HL-60 (cell line): ENCODE data around the gene FAM78B.

Source experiments
- DNase-seq, 2 experiments: peaks; one replicate each; pipeline ENCODE4 v3.0.0-alpha.2; 2010 to 2020; ENCODE audit warnings: low read depth in 1 of 2, low spot score in 1 of 2
- H3K27ac ChIP-seq: fragments of 250-450 bp; sonication (Bioruptor Pico); replicated peaks from 2 replicates; pipeline ENCODE4 v1.5.1; 2020; ENCODE audit warnings: mild to moderate bottlenecking, moderate library complexity
- H3K27me3 ChIP-seq: fragments of 250-450 bp; sonication (Bioruptor Pico); 2 replicates; pipeline ENCODE4 v1.5.1; 2021; ENCODE audit warnings: mild to moderate bottlenecking, moderate library complexity; ENCODE audit not compliant: insufficient read depth, poor library complexity, severe bottlenecking
- H3K4me3 ChIP-seq: replicated peaks from 2 replicates; pipeline ENCODE4 v1.5.1; 2011; ENCODE audit warnings: mild to moderate bottlenecking, control low read depth, low read length; ENCODE audit not compliant: insufficient read depth
- CTCF ChIP-seq: IDR thresholded peaks from one replicate; pipeline ENCODE4 v1.5.1; 2011; ENCODE audit warnings: low read length, control low read depth, inconsistent platforms; ENCODE audit not compliant: insufficient read depth
- GABPA ChIP-seq: IDR thresholded peaks from 2 replicates; pipeline ENCODE4 v1.6.1; 2012; ENCODE audit warnings: low read depth
- POLR2AphosphoS5 ChIP-seq: IDR thresholded peaks from 2 replicates; pipeline ENCODE4 v1.6.1; 2012; ENCODE audit warnings: low read depth
- REST ChIP-seq: IDR thresholded peaks from 2 replicates; pipeline ENCODE4 v1.6.1; 2012; ENCODE audit warnings: low read depth; ENCODE audit not compliant: insufficient replicate concordance
- SPI1 ChIP-seq: IDR thresholded peaks from 2 replicates; pipeline ENCODE4 v1.6.1; 2012; ENCODE audit warnings: low read depth, mild to moderate bottlenecking, borderline replicate concordance

The FAM78B gene

GRCh38 chr1:166053395-166053794 lies 113.4 kb downstream of the FAM78B start:
- TF ChIP-seq CTCF (no peak), GABPA (no peak), REST (no peak), SPI1 (no peak), POLR2AphosphoS5 (no peak)
- Histone ChIP-seq H3K27ac (no peak overlapping the region), H3K27me3 (peaks cover 7% of the 10 kb centered on the region), H3K4me3 (no peak overlapping the region)
- no peak for DNase-seq

GRCh38 chr1:166040202-166040997 lies 126.4 kb downstream of the FAM78B start:
- no peak for DNase-seq
- Histone ChIP-seq H3K4me3 (no peak overlapping the region), H3K27ac (no peak overlapping the region), H3K27me3 (no peaks in the 10 kb centered on the region)
- TF ChIP-seq POLR2AphosphoS5, result no peak
- no peak for TF ChIP-seq SPI1
- no peak for TF ChIP-seq GABPA
- no peak for TF ChIP-seq CTCF
- no peak for TF ChIP-seq REST

- H3K4me3 ChIP-seq, result no peak overlapping the region
- no peaks in the 10 kb centered on the region for H3K27me3 ChIP-seq
- TF ChIP-seq POLR2AphosphoS5, result no peak
- TF ChIP-seq CTCF, result no peak
- TF ChIP-seq REST, result no peak
- no peak for TF ChIP-seq GABPA
- no peak for TF ChIP-seq SPI1
- H3K27ac ChIP-seq, result no peak overlapping the region
- DNase-seq, result no peak
Observed at GRCh38 chr1:166039436-166040201, 127.2 kb downstream of the FAM78B start.
